WTC11 (cell line): ENCODE results near the gene CDK5. TPM values are rescaled to one million over a fixed set of nuclear protein-coding genes. Genes with fewer than 3 reads are reported as not detected.
A peak's percentile ranks its signal among the peaks of the same experiment; 100 is the strongest.

Experiments used
- ATAC-seq: fragments of 200-7000 bp; cut with Tn5 transposase; 2 replicates; pipeline ENCODE4 v1.10.0; 2021; ENCODE audit warnings: mild to moderate bottlenecking, moderate library complexity
- CTCF ChIA-PET: fragments of 300-600 bp; sonication (Branson Sonifier 250); formaldehyde crosslinking; loops from one replicate; lab custom pipeline; 2021; ENCODE audit warnings: antibody characterized with exemption; lab: Charles Lee
- POLR2A ChIA-PET: fragments of 350-600 bp; sonication (Branson Sonifier 250); formaldehyde crosslinking; loops from one replicate; lab custom pipeline; 2021; ENCODE audit warnings: antibody characterized with exemption; lab: Charles Lee
- DNase-seq: peaks from one replicate; pipeline ENCODE4 v3.0.0; 2021; ENCODE audit warnings: low spot score
- H3K27ac Mint-ChIP-seq: 2 replicates; pipeline ENCODE4 v1.8.0; 2021; ENCODE audit warnings: mixed read lengths
- H3K27me3 Mint-ChIP-seq: 2 replicates; pipeline ENCODE4 v1.8.0; 2021; ENCODE audit warnings: low read depth, mild to moderate bottlenecking, moderate library complexity, mixed read lengths
- H3K36me3 Mint-ChIP-seq: 2 replicates; pipeline ENCODE4 v1.8.0; 2021; ENCODE audit warnings: mixed read lengths
- H3K4me1 Mint-ChIP-seq: 2 replicates; pipeline ENCODE4 v1.8.0; 2022; ENCODE audit warnings: mixed read lengths
- H3K4me3 Mint-ChIP-seq: 2 replicates; pipeline ENCODE4 v1.8.0; 2021; ENCODE audit warnings: mild to moderate bottlenecking, moderate library complexity, mixed read lengths
- H3K9me3 Mint-ChIP-seq: 2 replicates; pipeline ENCODE4 v1.8.0; 2021; ENCODE audit warnings: mixed read lengths
- AR ChIP-seq: fragments of 250-450 bp; sonication (Bioruptor Pico); IDR thresholded peaks from 2 replicates; pipeline ENCODE4 v1.9.0; 2021; ENCODE audit warnings: mild to moderate bottlenecking
- ARID4B ChIP-seq: sonication (generic); formaldehyde crosslinking; IDR thresholded peaks from 2 replicates; pipeline ENCODE4 v1.8.0; 2023; ENCODE audit warnings: missing genetic modification reagents, mild to moderate bottlenecking, borderline replicate concordance
- ATF3 ChIP-seq: sonication (generic); formaldehyde crosslinking; conservative IDR thresholded peaks from 2 replicates; pipeline ENCODE4 v1.8.1; 2022; ENCODE audit warnings: mild to moderate bottlenecking, missing genetic modification reagents
- ATF6 ChIP-seq: sonication (generic); formaldehyde crosslinking; IDR thresholded peaks from 2 replicates; pipeline ENCODE4 v1.8.1; 2023; ENCODE audit warnings: mild to moderate bottlenecking, missing genetic modification reagents
- ELF4 ChIP-seq: sonication (generic); formaldehyde crosslinking; IDR thresholded peaks from 2 replicates; pipeline ENCODE4 v1.8.1; 2022; ENCODE audit warnings: low read depth, mild to moderate bottlenecking, moderate library complexity, missing genetic modification reagents
- GTF2I ChIP-seq: fragments of 250-450 bp; sonication (Bioruptor Pico); conservative IDR thresholded peaks from 2 replicates; pipeline ENCODE4 v1.4.0; 2021; ENCODE audit warnings: mild to moderate bottlenecking
- IRF1 ChIP-seq: sonication (generic); formaldehyde crosslinking; IDR thresholded peaks from 2 replicates; pipeline ENCODE4 v1.8.0; 2023; ENCODE audit warnings: missing genetic modification reagents
- IRF2 ChIP-seq: sonication (generic); formaldehyde crosslinking; IDR thresholded peaks from 2 replicates; pipeline ENCODE4 v1.8.0; 2022; ENCODE audit warnings: low read depth, missing genetic modification reagents, borderline replicate concordance
- NFATC4 ChIP-seq: fragments of 250-450 bp; sonication (Bioruptor Pico); IDR thresholded peaks from 2 replicates; pipeline ENCODE4 v1.9.0; 2021; ENCODE audit warnings: mild to moderate bottlenecking
- PREB ChIP-seq: sonication (generic); formaldehyde crosslinking; IDR thresholded peaks from 2 replicates; pipeline ENCODE4 v1.8.1; 2022; ENCODE audit warnings: mild to moderate bottlenecking, missing genetic modification reagents, moderate library complexity, borderline replicate concordance
- USF1 ChIP-seq: sonication (generic); formaldehyde crosslinking; IDR thresholded peaks from 2 replicates; pipeline ENCODE4 v1.8.0; 2022; ENCODE audit warnings: mild to moderate bottlenecking, missing genetic modification reagents
- ZBTB21 ChIP-seq: sonication (generic); formaldehyde crosslinking; IDR thresholded peaks from 2 replicates; pipeline ENCODE4 v1.8.1; 2023; ENCODE audit warnings: mild to moderate bottlenecking, missing genetic modification reagents, borderline replicate concordance
- total RNA-seq: library from RNA; stranded (reverse); gene quantifications from 3 replicates; pipeline ENCODE4 v1.2.3, GENCODE V29; 2021

The CDK5 gene
- total RNA-seq, 1 experiment from 2014 or later = 27.8 TPM

- ChIA-PET POLR2A (no interaction called here), CTCF (interaction anchor here (0.8 to 1.9 kb wide), 4 partner anchors 13 to 70 kb away, joined by 3 to 6 read pairs (median 5); partner anchors contain the start of genes ABCB8 and CDK5)
- DNase-seq (no peak), ATAC-seq (no peak)
- TF ChIP-seq AR (CRISPR knock-in tag) = no peak
- no peak for TF ChIP-seq IRF2 (CRISPR knock-in tag)
- no peak for TF ChIP-seq NFATC4
- no peak for TF ChIP-seq ELF4
- no peak for TF ChIP-seq ZBTB21 (CRISPR knock-in tag)
- TF ChIP-seq GTF2I (CRISPR knock-in tag) = no peak
- no peaks in the 10 kb centered on the region for H3K36me3 Mint-ChIP-seq
- H3K27ac Mint-ChIP-seq = no peak overlapping the region
- H3K4me1 Mint-ChIP-seq = no peaks in the 10 kb centered on the region
- H3K27me3 Mint-ChIP-seq = no peaks in the 10 kb centered on the region
- no peak overlapping the region for H3K4me3 Mint-ChIP-seq
- H3K9me3 Mint-ChIP-seq = no peaks in the 10 kb centered on the region
These were observed 16.9 kb downstream of the CDK5 start for GRCh38 chr7:151040616-151041375.

- Mint-ChIP-seq H3K27ac (no peak overlapping the region), H3K4me3 (no peak overlapping the region), H3K27me3 (no peaks in the 10 kb centered on the region)
- POLR2A ChIA-PET = no interaction called here
- CTCF ChIA-PET = interaction anchor here (0.8 to 1.7 kb wide), 4 partner anchors 12 to 71 kb away, joined by 3 to 6 read pairs (median 4); partner anchors contain the start of genes ABCB8 and CDK5
- no peak for DNase-seq
- no peak for TF ChIP-seq ATF6 (CRISPR knock-in tag)
- no peak for TF ChIP-seq USF1 (CRISPR knock-in tag)
- TF ChIP-seq ARID4B (CRISPR knock-in tag) = no peak
- TF ChIP-seq PREB = no peak
- TF ChIP-seq ATF3 = no peak
- TF ChIP-seq IRF1 (CRISPR knock-in tag) = no peak
- TF ChIP-seq, all 79 proteins: peak for 0
- Mint-ChIP-seq H3K36me3 (no peaks in the 10 kb centered on the region), H3K4me1 (no peaks in the 10 kb centered on the region), H3K9me3 (no peaks in the 10 kb centered on the region)
- 0 out of 2 replicates have a peak, but pooled peaks have one; percentile 11 for ATAC-seq
These were observed 17.7 kb downstream of the CDK5 start for GRCh38 chr7:151039850-151040548.
